ENCODE data around the gene MMEL1.
"Not testable (repeated sequence)": the region's sequence is repeated elsewhere in the genome, so short reads cannot be mapped to it uniquely, and the experiment has no call there.

MMEL1 gene

DNA sequence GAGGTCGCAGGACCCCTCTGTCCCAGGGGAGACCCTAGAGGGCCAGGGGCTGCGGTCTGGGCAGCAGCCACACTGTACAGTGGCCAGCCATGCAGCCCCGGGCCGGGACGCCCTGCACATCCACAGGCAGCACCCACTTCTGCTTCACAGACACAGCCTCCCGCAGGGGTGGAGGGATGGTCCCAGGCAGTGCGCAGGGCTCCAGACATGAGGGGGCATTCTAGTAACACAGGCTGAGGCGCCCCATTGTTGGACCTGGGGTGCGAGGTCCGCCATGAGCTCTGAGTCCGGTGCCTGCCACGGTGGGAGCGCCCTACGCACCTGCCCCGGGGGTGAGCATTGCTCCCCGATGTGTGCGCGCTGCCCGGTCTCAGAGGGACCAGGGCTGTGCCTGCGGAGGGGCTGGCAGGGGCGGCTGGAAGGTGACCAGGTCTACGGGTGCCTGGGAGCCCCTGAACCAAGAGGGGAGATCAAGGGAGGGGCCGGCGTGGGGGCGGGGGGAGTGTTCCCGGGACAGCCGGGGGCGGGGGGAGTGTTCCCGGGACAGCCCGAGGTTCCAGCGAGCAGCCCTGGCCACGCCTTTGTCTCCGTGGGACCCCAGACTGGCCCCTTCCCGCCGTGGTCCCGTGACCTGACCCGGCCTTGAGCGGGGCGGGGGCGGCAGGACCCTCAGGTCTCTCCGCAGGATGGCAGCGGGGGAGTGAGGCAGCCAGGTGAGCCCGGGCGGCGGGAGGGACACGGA, 4.5 kb downstream of the MMEL1 start:
- DNase-seq, result no peak

DNA sequence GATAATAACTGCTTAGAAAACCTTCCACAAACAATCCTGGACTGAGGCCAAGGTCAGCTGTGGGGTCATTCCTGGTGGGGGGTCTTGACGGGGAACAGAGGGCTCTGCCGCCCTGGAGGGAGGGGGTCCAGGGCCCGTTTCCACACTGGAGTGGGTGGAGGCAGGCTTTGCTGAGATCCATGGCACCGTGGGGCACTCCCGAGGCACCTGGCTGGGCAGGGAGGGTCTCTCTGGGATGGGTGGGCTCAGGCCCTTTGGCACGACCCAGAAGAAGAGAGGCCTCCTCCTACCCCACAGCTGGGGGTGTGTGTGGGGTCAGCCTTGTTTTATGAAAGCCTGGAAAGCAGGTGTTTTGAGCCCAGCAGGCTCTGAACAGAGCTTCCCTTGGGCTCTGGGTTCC, 5.1 kb downstream of the MMEL1 start:
- DNase-seq, result no peak

DNA sequence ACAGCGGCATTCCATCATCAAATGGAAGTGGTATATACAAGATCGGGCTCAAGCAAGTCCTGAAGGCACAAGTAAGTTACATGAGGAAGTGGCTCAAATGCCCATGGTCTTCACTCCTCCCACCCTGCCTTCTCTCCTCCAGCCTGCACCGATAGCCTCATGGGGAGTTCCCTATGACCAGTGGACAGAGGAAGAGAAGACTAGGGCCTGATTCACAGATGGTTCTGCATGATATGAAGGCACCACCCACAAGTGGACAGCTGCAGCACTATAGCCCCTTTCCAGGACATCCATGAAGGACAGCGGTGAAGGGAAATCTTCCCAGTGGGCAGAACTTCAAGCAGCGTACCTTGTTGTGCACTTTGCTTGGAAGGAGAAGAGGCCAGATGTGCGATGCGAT, 7.1 kb downstream of the MMEL1 start:
- not testable (repeated sequence) for DNase-seq

DNA sequence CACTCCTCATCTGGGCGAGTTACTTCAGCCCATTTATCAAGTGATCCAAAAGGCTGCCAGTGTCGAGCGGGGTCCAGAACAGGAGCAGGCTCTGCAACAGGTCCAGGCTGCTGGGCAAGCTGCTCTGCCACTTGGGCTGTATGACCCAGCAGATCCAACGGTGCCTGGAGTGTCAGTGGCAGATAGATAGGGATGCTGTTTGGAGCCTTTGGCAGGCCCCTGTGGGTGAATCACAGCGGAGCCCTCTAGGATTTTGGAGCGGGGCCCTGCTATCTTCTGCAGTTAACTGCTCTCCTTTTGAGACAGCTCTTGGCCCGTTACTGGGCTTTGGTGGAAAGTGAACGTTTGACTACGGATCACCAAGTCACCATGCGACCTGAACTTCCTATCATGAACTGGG, 7.5 kb downstream of the MMEL1 start:
- DNase-seq, result no peak

DNA sequence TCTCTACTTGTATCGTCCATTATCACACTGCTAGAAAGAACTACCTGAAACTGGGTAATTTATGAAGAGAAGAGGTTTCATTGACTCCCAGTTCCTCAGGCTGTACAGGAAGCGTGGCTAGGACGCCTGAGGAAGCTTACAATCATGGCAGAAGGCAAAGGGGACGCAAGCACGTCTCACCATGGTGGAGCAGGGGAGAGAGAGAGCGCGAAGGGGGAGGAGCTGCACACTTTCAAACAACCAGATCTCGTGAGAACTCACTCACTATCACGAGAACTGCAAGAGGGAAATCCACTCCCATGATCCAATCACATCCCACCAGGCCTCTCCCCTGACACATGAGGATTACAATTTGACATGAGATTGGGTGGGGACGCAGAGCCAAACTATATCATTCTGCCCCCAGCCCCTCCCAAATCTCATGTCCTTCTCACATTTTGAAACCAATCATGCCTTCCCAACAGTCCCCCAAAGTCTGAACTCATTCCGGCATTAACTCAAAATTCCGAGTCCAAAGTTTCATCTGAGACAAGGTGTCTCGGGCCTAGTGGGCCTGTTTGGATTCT, 8.0 kb downstream of the MMEL1 start:
- no peak for DNase-seq

DNA sequence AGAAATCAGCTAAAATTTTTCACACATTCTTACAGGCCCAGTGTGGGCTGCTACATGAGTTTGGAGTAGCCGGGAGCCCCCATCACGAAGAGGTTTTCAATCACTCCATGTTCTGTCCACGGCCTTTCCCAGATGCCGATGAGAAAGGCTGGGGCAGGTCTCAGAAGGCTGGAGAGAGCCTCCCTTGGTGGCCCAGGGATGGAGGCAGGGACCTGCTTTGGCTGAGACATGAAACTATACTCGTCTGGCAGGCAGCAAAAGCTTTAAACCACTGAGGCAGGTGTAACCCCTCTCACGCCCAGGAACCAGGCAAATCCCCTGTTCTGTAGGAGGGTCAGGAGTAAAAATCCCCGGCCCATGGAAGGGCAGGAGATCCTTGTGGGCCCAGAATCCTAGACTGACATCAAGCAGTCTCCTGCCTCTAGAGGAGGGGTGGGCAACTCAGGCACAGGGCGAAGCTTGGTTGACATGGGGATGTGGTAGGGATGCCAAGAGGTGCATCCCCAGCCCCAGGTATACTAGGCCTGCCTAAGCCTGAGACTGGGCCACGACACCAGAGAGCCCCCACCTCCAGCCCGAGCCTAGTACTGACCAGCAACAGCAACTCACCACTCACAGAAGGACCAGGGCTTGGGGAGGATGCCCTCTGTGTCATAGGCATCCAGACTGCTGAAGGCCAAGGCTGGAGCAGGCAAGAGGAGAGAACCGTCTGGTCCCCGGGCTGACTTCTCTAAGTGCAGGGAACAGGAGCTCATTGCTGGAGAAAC, 9.1 kb downstream of the MMEL1 start:
- no peak for DNase-seq

DNA sequence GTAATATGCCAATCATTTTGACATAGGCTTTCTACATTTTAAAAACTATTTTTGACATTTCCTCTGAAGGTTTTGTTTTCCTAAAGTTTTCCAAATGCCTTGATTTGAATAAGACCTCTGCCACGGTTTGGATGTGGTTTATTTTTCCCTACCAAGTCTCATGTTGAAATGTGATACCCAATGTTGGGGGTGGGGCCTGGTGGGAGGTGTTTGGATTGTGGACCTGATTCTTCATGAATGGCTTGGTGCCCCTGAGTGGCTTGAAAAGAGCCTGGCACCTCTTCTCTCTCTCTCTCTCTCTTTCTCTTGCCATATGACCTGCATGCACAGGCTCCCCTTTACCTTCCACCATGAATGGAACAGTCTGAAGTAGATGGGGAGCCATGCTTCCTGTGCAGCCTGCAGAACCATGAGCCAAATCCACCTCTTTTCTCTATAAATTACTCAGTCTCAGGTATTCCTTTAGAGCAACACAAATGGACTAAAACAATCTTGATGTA, 14.8 kb downstream of the MMEL1 start:
- DNase-seq, result peak in 1 of 3 experiments; percentile 18

DNA sequence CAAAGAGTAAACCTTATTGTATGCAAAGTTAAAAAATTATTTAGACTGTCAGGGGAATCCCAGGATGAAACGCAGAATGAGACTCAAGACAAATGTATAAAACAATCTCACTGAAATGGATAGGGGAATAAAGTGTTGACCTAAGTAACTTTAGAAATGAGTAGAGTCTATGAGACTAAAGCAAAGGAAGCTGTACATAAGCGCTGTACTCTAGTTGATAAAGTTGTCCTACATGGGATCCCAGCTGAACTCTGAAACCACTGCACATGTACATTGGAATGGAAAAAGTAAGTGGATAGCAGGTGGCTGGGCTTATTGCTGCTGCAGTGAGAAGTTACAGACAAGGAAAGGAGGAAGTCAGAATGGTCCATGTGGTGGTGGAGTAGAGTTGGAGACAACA, 18.7 kb downstream of the MMEL1 start:
- no peak for DNase-seq

DNA sequence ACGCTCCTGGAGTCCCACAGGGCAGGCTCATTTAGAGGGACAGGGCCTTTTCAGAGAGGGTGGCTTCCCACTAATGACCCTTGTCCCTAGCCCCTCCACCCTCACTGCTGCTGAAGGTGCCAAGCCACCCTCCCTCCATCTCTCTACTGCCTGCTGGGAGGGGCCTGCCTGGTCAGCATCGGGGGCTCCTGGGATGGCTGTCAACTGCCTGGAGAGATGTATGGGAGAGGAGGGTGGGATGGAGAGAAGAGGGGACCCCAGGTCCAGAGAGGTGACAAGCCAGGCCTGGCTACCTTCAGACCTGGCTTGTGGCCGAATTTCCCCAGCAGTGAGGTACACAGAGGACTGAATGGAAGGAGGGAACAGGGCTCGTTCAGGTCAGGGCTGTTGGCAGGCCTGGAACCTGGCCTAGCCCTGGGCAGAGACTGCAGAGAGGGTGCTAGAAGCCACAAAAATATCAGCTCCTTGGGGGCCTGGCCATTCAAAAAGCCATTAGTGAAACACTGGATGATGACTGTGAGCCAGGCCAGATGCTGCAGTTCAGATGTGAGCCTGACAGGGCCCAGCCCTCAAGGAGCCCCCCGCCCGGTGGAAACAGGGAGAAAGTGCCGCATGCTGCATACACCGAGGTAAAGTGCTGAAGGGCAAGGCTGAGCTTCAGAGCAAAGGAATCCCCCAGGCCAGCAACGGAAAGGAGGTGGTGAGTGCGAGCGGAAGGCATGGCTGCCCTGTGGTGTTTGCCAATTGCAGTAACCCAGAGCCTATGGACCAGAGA, 20.0 kb downstream of the MMEL1 start:
- DNase-seq, result no peak

DNA sequence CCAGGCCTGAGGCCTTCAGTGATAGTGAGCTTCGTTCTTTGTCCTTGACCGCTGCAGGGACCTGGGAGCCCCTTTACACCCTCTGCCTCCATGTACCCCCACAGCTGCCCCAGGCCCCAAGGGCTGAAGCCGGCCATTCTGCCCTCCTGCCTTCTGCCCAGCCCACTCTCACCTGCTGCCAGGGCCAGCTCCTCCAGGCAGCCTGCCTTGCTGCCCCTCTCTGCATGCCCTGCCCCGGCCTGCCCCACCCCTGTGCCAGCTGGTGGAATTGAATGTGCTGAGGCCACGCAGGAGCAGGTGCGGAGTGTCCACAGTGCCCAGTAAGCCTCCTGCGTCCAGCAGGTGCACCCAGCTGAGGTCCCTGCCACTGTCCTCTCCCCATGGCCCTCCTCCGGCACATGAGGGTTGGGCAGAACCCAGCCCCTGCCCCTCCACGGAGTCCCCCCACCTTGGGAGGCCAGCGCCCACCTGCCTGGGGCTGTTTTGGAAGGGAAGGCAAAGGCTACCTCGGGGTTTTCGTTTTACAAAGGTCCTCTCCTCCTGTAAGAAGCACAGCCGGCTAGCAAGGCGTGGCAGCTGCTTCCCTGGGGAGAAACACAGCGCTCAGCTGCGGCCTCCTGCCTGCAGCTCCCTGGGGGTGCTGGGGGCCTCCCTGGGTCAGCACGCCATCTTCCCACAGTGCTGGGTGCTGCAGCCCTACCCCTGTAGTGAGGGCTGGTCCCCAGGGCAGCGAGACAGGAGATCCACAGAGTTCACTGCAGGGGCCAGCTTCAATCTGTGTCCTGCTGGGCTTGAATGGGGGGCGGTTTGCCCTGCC, 21.0 kb downstream of the MMEL1 start:
- peak in 2 of 3 experiments; percentile 49 to 71 for DNase-seq

DNA sequence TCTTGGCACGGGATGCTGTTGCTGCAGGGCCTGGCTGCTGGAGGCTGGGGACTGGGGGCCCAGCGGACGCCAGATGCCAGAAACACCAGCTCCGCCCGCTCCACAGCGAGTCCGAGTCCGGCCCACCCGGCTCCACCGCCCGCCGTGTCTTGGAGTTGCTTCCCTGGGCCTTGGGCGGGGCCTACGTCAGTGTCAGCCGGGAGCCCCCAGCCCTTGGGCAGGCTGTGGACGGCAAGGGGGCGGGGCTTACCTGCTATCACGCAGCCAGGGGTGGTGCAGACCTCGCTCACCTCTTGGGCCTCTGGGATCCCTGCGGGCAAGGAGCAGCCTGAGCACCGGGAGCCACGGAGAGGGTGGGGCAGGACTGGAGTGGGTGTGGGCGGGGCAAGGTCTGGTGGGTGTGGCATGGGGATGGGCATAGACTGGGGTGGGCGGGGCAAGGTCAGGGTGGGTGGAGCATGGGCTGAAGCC, 21.8 kb downstream of the MMEL1 start:
- DNase-seq, result peak; percentile 0 to 60 (median 29)

DNA sequence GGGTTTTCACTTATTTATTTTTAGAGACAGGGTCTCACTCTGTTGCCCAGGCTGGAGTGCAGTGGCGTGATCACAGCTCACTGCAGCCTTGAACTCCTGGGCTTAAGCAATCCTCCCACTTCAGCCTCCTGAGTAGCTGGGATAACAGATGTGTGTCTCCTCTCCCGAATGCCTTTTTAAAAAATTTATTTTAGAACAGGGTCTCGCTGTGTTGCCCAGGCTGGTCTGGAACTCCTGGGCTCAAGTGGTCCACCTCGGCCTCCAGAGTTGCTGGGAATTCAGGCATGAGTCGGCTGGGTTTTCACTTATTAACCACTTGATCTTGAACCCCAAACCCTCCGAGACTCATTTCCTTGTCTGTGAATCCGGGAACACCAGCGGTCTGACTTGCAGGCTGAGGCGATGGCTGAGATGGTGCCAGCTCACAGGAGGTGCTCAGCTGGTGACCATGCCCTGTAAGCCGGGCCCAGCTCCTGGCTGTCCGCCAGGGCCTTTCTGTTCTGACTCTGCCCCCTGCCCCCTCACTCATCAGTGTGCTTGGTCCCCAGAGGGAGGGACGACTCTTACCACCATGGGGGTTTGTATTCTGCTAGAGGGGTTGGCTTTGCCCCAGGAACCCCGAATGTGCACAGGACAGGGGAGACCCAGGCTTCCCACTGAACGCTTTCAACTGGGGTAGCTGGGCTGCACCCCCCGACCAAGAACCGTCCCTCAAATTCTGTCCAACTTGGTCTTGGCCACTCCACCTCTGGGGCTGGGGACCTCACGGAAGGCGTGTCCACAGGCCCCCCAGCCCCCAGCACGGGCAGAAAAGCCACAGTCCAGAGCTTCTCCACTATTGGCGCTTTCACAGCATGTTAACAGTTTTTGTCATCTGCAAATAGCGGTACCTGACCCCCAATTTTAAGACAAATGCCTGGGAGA, 22.5 kb downstream of the MMEL1 start:
- peak in 1 of 3 experiments; percentile 14 for DNase-seq

DNA sequence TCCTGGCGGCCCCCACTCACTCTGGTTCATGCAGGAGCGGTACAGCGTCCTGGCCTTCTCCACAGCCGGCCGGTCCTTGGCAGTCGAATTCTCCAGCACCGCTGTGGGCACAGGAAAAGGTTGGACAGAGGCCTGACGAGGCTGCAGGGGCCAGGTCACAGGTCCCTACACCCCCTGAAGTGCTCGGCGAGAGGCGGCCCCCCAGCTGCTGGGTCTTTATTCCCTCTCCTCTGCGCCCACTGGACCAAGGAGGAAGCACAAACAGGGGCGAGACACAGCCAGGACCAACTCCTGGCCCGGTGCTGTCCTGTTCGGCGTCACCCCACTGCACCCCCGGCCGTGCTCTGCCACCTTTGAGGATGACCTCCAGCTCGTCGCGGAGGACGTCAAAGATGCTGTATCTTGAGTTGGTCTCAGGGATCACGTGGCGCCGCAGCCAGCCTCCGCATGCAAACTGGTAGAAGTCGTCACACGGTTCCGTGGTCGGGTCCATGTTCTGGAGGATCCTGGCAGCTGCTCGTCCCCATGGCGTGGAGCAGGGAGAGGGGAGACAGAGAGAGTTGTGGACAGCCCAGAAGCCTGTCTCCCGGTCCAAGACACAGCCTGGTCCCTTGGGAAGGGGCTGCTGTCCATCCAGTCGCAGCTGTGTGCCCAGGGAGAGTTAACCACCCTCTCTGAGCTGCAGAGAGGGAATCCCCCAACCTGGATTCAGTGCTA, 23.3 kb downstream of the MMEL1 start:
- no peak for DNase-seq

DNA sequence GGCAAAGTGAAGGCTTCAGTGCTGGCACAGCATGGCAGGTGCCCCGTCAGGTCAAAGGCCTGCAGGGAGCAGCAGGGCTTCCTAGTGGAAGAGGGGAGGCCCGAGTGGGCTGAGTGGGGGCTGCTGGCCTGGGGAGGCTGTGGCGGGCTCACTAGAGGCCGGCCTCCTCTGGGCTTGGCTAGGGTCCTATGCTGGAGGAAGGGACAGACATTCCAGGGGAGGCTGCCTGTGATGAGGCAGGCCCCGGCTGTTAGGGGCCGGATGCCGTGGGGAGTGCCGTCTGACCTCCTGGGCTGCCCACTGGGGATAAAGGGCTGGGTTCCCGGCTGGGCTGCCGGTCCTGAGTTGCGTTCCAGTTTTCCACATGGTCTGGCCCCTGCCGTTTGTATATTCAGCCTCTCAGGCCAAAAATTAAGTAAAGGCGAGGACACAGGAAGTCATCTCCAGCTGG, 25.1 kb downstream of the MMEL1 start:
- no peak for DNase-seq

DNA sequence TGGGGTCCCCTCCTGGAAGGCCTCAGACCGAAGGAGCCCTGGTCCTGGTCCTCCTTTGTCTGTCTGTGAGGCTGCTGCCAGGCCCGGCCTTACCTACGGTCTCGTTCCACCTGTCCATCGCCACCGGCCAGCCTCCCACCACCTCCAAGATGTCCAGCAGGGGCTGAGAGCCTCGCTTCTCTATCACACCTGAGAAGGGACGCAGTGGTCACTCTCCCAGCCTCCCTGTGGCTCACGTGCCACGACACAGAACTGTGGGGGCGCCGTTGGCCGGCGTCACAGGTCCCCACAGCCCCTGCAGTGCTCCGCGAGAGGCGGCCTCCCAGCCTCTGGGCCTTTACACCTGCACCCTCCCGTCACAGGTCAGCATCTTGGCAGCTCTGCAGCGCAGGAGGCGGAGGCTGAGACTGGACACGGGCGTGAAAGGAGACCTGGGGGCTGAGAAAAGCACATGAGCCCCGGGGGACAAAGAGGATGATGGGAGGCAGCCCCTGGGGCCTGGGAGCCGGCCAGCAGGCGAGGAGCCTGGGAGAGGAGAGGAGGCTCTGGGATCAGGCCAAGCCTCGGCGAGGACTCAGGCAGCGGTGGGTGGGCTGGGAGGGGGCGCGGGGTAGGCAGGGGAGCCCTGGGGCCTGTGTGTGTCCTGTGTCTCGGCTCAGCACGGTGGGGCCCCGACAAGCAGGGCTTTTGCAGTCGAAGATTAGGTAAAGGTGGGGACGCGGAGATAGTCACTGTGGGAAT, 25.8 kb downstream of the MMEL1 start:
- DNase-seq, result no peak

DNA sequence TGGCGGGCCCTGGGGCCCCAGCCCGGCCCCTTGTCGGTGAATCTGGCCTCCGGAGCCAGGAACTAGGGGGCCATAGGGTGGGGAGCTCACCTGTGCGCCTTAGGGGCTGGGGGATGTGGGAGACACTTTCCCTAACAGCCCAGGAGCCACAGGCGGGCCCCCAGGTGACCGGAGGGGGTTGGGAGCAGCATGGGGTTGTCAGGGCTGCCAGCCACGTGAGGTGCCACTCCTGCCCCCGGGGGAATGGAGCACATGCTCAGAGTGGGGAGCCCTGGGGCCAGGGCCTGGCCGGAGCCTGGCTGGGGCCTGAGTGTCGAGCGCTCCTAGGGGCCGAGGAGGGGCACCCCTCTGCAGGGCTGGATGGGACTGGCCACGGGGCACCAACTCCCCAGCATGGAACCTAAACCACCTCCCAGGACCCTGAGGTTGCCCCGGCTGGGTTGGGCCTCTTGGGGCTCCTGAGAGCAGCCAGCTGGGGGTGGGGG, 26.4 kb downstream of the MMEL1 start:
- DNase-seq, result no peak

DNA sequence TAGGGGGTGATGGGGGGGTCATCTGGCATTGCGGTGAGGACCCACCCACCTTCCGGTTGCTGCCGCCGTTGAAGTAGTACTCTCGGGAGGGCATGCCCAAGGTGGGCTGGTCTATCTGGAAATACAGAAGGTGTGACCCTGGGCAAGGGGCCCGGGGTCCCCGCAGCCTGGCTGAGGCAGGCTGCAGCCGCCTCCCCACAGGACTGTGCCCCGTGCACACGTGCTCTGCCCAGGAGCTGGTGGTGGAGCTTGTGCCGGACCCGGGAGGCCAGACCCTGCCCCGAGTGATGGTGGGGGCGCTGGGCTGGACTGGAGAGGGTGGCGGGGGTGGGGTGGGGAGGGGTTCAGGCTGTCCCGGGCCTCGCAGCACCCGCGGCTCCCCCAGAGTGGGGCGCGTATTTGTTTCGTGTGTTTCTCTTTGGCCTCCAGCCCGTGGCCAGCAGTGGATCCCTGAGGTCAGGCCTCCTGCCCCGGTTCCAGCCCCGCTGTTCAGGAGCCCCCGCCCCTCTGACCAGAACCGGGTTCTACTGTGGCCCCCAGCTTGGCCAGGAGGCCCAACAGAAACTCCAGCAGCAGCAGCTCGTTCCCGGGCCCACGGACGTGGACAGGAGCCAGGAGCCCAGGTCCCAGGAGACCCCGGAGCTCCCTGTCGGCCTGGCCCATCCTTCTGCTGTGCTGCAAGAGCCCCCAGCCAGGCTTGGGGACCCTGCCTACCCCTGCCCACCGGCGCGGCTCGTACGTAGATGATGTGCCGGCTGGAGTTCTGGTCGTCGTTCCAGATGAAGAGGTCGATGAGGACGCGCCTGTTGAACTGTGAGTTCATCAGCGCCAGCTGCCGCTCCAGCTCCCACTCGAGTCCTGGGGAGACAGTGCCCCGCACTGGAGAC, 27.1 kb downstream of the MMEL1 start:
- no peak for DNase-seq

DNA sequence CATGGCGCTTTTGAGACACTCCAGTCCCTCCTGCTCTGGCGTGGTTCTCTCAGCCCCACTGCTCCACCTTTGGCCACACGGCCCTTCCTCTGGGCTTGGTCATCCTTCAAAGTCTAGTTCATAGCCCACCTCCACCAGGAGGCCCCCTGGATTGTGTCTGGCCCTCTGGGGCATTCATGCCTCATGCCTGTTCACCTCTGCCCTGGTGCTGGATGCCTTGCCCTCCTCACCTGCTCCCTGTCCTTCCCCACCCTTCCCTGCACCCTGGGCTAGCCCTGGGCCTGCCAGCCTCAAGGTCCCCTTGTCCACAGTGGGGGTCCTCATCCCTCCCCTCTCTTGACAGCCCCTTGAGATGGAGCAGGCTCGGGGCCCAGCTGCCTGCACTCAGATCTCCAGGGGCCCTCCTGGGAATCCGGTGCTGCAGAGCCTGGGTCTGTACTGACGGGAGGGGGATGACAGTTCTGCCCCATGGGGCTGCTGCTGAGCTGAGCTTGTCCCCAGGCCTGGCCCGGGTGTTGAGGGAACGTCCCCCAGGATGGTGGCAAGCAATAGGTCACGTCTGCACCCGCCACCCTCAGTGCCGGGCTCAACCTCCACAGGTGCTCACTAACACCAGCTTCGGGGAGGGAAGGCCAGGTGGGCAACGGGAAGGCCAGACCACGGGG, 27.8 kb downstream of the MMEL1 start:
- no peak for DNase-seq
